Measurements from ENCODE around the gene TTYH1. TPM values are rescaled to one million over a fixed set of nuclear protein-coding genes. Genes with fewer than 3 reads are reported as not detected.
"Not testable (repeated sequence)": the region's sequence is repeated elsewhere in the genome, so short reads cannot be mapped to it uniquely, and the experiment has no call there.

Gene TTYH1
- total RNA-seq, 3 donors from 2014 or later = 0.55 to 8.7 (median 1.3) TPM

DNA sequence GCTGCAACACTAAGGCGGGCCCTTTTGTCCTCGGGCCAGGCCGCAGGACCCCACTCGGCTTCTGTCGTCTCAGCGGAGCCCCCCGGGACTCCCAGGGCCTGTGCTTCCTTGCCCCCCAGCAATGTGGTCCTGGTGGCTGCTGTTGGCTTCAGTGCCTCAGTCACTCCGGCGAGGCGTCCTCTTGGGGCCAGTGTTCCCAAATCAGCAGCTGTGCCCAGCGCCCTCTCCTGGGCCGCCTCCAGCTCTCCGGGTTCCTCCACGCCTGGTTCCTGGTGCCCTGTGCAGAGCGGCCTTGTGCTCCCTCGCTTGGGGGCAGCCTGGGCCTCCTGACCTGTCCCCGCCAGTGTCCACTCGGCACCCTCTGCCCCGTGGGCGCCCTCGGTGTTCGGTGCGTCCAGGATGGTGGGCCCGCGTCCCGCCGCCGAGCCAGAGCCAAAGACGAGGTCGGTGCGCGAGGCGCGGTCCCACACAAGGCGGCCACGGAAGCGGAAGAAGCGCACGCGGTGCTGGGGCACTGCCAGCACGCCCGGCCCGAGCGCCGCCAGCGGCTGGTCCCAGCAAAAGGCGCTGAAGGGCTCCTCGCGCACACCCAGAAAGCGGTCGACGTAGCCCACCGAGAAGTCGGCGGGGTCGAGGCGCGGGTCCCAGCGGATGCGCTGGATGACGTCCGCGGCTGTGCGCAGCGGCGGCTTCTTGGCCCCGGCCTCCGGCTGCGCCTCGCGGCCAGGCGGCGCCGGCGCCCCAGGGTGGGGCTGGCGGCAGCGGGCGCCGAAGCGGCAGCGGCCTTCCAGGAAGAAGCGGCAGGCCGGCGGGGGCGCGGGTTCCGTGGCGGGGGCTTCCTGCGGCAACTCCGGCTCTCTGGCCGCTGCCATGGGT lies 47.6 kb downstream of the TTYH1 start:
- intact Hi-C loops (cut with DNase I, micrococcal nuclease) = no loop called here
- DNase-seq (peak; percentile 80 to 85 (median 85)), ATAC-seq (peak; percentile 21)
- TF ChIP-seq, protein P1, sequence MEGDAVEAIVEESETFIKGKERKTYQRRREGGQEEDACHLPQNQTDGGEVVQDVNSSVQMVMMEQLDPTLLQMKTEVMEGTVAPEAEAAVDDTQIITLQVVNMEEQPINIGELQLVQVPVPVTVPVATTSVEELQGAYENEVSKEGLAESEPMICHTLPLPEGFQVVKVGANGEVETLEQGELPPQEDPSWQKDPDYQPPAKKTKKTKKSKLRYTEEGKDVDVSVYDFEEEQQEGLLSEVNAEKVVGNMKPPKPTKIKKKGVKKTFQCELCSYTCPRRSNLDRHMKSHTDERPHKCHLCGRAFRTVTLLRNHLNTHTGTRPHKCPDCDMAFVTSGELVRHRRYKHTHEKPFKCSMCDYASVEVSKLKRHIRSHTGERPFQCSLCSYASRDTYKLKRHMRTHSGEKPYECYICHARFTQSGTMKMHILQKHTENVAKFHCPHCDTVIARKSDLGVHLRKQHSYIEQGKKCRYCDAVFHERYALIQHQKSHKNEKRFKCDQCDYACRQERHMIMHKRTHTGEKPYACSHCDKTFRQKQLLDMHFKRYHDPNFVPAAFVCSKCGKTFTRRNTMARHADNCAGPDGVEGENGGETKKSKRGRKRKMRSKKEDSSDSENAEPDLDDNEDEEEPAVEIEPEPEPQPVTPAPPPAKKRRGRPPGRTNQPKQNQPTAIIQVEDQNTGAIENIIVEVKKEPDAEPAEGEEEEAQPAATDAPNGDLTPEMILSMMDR (IDR thresholded peaks at IDR 0.05) = peak; percentile 14
- H3K4me3 ChIP-seq = peak overlapping the region; percentile 38
- no peaks in the 10 kb centered on the region for H3K9me3 ChIP-seq
- H3K4me1 ChIP-seq (ENCODE audit: low read depth) = peaks cover 54% of the 10 kb centered on the region
- peaks cover 3% of the 10 kb centered on the region for H3K36me3 ChIP-seq (ENCODE audit: low read depth)

DNA sequence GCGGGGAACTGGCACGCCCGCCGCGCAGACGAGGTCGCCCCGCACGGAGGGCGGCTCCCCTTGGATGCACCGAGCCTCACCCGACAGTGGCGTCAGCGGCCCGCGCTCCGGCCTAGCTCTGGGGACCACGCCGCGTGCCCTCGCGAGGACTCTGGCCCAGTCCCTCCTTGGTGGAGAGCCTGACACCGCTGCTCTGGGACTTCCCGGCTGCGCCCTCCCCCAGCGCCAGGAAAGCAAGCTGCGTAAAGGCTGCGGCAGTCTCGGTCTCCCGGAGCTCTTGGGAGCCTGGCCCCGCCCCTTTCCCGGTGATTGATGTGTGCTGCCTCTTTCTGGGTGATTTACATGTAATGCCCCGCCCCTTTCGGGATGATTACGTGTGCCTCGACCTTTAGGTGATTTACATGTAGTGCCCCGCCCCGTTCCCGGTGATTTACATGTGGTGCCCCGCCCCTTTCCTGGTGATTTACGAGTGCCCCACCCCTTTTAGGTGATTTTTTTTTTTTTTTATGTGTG lies 48.3 kb downstream of the TTYH1 start, which contains the start of gene LENG9:
LENG9 (minus strand) TSS at position 248 of the 513 bp plus-strand sequence. CDS start 252 bp downstream, outside the sequence.
- H3K4me1 ChIP-seq (ENCODE audit: low read depth) = peaks cover 54% of the 10 kb centered on the region
- H3K4me3 ChIP-seq = peak within 1 kb of the TSS; percentile 38
- DNase-seq (peak; percentile 98 to 100 (median 99)), ATAC-seq (peak; percentile 68)
- intact Hi-C loops (cut with DNase I, micrococcal nuclease) = no loop called here
- TF ChIP-seq, protein P1 (IDR thresholded peaks at IDR 0.05) = no peak
- H3K9me3 ChIP-seq = no peaks in the 10 kb centered on the region
- peaks cover 2% of the 10 kb centered on the region for H3K36me3 ChIP-seq (ENCODE audit: low read depth)

DNA sequence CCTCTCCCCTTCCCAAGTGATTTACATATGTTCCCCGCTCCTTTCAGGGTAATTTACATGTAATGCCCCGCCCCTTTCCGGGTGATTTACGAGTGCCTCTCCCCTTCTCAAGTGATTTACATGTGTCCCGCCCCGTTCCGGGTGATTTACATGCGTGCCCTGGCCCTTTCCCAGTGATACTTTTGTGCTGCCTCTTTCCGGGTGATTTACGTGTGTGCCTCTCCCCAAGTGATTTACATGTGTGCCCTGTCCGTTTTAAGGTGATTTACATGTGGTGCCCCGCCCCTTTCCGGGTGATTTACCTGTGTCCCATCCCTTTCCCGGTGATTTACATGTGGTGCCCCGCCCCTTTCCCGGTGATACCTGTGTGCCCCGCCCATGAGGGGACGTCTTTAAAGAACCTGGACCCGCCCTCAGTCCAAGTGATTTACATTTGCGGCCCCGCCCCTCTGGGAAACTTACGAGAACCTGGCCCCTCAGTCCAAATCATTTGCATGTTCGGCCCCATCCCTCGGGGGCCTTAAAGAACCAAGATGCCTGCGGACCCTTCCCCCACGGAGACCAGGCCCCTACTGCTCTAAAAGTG lies 48.9 kb downstream of the TTYH1 start:
- ATAC-seq = peak; percentile 64
- intact Hi-C loops (cut with DNase I, micrococcal nuclease) = no loop called here
- peaks cover 2% of the 10 kb centered on the region for H3K36me3 ChIP-seq (ENCODE audit: low read depth)
- TF ChIP-seq, protein P1 (IDR thresholded peaks at IDR 0.05) = no peak
- DNase-seq = peak; percentile 94 to 99 (median 98)
- H3K4me3 ChIP-seq = peak overlapping the region; percentile 10
- peaks cover 57% of the 10 kb centered on the region for H3K4me1 ChIP-seq (ENCODE audit: low read depth)
- H3K9me3 ChIP-seq = no peaks in the 10 kb centered on the region

GRCh38 chr19:54464630-54465425 lies 49.6 kb downstream of the TTYH1 start:
- intact Hi-C loops (cut with DNase I, micrococcal nuclease) = no loop called here
- peaks cover 62% of the 10 kb centered on the region for H3K4me1 ChIP-seq (ENCODE audit: low read depth)
- ATAC-seq = peak; percentile 59
- peak overlapping the region; percentile 10 for H3K4me3 ChIP-seq
- no peaks in the 10 kb centered on the region for H3K9me3 ChIP-seq
- peaks cover 2% of the 10 kb centered on the region for H3K36me3 ChIP-seq (ENCODE audit: low read depth)
- DNase-seq = peak; percentile 96 to 97 (median 97)
- TF ChIP-seq, protein P1 (IDR thresholded peaks at IDR 0.05) = peak; percentile 19

- H3K36me3 ChIP-seq (ENCODE audit: low read depth) = peaks cover 2% of the 10 kb centered on the region
- H3K4me3 ChIP-seq = no peak overlapping the region
- H3K9me3 ChIP-seq = no peaks in the 10 kb centered on the region
- TF ChIP-seq, protein P1 (IDR thresholded peaks at IDR 0.05) = no peak
- intact Hi-C loops (cut with DNase I, micrococcal nuclease) = no loop called here
- H3K4me1 ChIP-seq (ENCODE audit: low read depth) = peaks cover 61% of the 10 kb centered on the region
- DNase-seq (peak in 2 of 3 donors; percentile 39 to 68), ATAC-seq (no peak)
Observed at GRCh38 chr19:54465426-54466109, 50.3 kb downstream of the TTYH1 start.

- H3K4me1 ChIP-seq (ENCODE audit: low read depth) = peaks cover 60% of the 10 kb centered on the region
- intact Hi-C loops (cut with DNase I, micrococcal nuclease); H3K4me3 ChIP-seq; H3K9me3 ChIP-seq; H3K36me3 ChIP-seq (ENCODE audit: low read depth); DNase-seq; ATAC-seq: not testable (repeated sequence)
Observed at GRCh38 chr19:54466110-54466480, 50.8 kb downstream of the TTYH1 start.
